EH (cell line): ENCODE results near the gene MPZ.
"Not testable (repeated sequence)": the region's sequence is repeated elsewhere in the genome, so short reads cannot be mapped to it uniquely, and the experiment has no call there.

Experiments
- DNase-seq: peaks from one replicate; pipeline ENCODE4 v3.0.0-alpha.2; 2015; ENCODE audit warnings: low read depth

The MPZ gene

GRCh38 chr1:161309868-161310267 lies at the start of gene MPZ:
MPZ (minus strand) TSS chr1:161309968; CDS start chr1:161309905, 63 bp downstream.
- no peak for DNase-seq

GRCh38 chr1:161359291-161359690 lies 49.5 kb upstream of the MPZ start:
- no peak for DNase-seq

- no peak for DNase-seq
These were observed 47.3 kb upstream of the MPZ start for GRCh38 chr1:161357073-161357472.

DNA sequence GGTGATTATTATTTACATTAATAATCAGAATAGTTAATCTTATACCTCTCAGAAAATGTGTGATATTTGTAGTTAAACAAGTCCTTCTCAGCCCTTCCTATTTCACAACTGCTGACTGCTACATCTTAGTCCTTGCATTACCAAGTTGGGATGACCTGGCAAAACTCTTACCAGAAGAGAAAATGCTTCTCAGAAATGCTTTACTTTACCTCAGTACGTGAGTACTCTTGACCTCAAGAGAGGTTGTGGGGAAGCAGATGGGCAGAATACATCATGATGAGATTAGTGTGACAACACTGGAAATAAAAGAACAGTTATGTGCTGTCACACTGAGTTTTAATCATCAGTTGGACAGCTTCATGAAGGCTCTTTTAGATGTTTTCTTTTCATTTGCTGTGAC lies 41.7 kb upstream of the MPZ start:
- no peak for DNase-seq

GRCh38 chr1:161350671-161351070 lies 40.9 kb upstream of the MPZ start:
- DNase-seq = no peak

- DNase-seq = no peak
These were observed 33.1 kb upstream of the MPZ start for GRCh38 chr1:161342821-161343220.

DNA sequence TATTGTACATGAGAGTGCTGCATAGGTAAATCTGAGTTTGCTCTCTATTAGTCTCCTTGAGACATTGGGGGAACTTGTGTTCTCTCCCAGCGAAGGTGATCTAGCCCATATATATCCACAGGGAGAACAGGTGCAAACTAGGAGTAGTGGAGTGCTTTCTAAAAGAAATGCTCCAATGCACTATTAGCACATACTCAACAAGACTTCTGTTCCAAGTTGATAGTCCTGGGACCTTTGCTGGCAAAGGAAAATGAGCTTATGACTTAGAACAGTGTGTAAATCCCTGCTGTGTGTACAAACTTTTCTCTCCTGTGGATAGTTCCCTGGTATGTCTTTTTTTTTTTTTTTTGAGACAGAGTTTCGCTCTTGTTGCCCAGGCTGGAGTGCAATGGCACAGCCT lies 32.4 kb upstream of the MPZ start:
- no peak for DNase-seq

GRCh38 chr1:161335796-161336195 lies 26.0 kb upstream of the MPZ start:
- DNase-seq = peak; percentile 40

- DNase-seq = no peak
These were observed 23.4 kb upstream of the MPZ start for GRCh38 chr1:161333166-161333565.

GRCh38 chr1:161330346-161330745 lies 20.6 kb upstream of the MPZ start:
- peak; percentile 51 for DNase-seq

DNA sequence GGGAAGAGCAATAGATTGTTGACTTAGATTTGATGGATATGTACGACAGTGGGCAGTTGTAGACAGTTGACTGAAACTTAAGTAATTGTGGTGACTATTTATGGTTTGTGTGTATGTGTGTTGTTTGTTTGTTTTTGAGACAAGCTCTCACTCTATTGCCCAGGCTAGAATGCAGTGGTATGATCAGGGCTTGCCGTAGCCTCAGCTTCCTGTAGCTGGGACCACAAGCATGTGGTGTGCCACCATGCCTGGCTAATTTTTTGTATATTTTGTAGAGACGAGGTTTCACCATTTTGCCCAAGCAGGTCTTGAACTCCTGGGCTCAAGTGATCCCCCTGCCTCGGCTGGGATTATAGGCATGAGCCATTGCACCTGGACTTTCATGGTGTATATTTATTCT lies 14.3 kb upstream of the MPZ start:
- DNase-seq = no peak

GRCh38 chr1:161315841-161316674 lies 6.3 kb upstream of the MPZ start:
- DNase-seq = not testable (repeated sequence)

GRCh38 chr1:161314201-161314981 lies 4.6 kb upstream of the MPZ start, which contains the start of gene SDHC:
SDHC (plus strand) TSS chr1:161314381; CDS start chr1:161314406, 25 bp downstream.
- peak; percentile 89 for DNase-seq

DNA sequence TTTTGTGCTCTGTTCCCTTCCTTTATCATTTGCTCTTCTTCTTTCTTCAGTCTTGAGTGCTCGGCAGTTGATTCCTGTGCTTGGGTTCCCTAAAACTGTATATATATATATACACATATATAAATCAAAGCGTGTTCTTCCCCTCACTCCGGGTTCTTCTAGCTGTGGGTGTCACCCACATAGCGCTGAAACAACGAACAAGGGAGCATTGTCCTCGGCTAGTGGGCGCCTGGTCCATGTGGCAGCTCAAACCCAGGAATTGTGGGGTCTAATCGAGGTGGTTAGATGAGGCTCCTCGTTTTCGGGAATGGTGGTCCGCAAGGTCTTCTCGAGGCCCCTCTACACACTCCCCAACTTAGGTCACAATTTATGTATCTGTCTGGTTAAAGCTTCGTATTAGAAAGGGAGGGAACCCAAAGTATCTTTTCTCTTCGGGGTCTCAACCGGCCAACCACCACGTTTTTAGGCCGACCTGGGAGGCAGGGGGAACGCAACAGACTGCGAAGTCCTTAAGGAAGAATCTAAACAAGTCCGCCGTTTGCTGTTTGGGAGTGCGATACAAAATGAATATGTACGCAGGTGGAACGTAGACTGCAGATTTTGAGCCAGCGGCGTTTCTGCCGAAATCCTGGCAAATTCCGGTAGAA lies 3.9 kb upstream of the MPZ start:
- no peak for DNase-seq

DNA sequence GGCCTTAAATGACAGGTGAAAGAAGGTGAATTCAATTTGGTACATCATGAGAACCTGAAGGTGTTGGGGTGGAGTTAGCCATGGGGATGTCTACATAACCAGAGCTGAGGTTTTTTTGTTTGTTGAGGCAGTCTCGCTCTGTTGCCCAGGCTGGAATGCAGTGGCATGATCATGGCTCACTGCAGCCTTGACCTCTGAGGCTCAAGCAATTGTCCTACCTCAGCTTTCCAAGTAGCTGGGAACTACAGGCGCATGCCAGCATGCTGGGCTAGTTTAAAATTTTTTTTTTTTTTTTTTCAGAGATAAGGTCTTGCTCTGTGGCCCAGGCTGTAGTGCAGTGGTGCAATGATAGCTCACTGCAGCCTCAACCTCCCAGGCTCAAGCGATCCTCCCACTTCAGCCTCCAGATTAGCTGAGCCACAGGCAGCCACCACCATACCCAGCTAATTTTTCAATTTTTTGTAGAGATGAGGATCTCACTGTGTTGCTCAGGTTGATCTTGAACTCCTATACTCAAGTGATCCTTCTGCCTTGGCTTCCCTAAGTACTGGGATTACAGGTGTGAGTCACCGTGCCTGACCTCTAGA lies 1.9 kb upstream of the MPZ start:
- no peak for DNase-seq

DNA sequence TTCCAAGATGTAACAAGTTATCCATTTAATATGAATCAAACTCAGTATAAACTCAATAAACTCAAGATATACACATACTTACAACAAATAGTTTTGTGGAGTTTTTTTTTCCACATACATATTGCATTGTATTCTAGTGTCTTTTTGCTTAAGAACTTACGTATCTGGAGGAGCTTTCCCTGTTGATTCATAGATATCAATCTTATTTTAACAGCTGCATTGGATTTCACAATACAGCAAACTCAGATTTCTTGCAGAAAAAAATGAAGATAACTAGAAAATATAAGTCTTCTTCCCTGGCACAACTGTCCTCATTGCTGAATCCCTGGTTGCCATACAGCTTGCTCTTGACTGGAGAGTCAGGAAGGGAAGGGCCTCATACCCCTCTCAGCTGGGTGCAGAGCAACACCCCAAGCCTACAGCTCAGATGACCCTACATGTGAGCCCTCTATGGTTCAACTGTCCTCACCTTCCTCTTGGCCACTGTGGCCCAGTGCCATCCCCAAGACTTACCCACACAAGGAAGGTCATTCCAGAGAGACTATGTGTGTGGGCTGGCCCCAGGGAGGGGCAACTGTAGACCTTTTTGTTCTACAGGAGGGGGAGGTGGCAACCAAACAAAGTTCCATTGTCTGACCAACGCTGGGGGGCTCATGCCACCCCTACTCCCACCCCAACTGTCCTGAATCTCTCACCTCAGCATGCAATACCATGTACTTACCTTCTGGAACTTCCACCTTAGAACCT lies 1.7 kb downstream of the MPZ start:
- no peak for DNase-seq

- peak; percentile 33 for DNase-seq
These were observed 2.5 kb downstream of the MPZ start for GRCh38 chr1:161307230-161307768.

- DNase-seq = peak; percentile 56
These were observed 3.8 kb downstream of the MPZ start for GRCh38 chr1:161305867-161306519.

DNA sequence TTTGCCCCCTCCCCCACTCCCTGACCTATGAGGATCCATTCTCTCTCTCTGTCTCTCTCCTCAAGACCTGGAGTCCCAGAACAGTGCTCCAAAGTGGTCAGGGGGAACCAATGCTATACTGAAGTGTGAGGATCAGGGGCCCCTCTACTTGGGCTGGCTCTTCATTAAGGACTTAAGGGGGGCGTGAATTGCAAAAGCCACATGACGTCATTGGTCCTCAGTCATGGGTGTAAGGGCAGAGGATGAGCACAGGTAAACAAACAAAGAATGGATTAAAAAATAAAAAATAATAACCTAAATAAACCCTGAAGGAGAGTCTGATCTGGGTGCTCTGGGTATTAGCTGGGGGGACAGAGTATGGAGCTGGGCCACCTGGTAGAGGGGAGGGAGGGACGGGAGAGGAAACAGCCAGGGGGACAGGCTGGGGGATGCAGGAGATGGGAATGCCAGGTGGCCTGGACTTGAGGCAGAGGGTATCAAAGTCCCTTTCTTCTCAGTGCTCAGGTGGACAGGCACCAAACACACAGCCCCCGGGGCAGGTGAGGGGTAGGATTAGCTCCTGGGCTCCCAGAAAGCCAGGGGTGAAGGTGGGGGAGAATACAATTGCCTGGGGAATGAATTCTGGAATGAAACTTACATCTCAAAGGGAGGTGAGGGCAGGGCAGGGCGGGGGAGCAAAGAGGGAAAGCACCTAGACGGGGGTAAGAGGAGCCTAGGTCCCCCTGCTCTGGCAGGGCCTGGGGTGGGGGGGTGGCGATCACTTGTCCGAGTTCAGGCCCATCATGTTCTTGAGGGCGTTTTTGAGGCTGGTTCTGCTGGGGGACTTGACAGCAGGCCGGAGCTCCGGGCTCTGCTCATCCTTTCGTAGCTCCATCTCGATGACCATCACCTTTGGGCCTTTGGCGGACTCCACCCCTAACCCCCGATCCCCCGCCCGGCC lies 4.6 kb downstream of the MPZ start:
- DNase-seq = no peak

DNA sequence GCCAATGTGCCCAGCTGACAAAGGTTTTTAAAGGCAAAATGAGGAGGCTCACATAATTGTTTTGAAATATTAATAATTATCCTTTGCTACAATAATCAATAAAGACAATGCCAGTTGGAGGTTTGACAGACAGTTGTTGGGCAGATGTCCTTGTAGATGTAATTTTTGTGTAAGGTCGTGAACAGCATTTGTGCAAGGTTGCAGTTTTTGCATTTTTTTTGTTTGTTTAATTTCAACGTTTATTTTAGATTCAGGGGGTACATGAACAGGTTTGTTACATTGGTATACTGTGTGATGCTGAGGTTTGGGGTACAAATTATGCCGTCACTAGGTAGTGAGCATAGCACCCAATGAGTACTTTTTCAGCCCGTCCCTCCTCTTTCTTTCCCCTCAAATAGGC lies 9.3 kb downstream of the MPZ start:
- DNase-seq = no peak
